ENCODE measurements around the gene PHKB.

- TF ChIP-seq POLR2AphosphoS5 (IDR thresholded peaks at IDR 0.05) = no peak
- TF ChIP-seq EP300 (conservative IDR thresholded peaks at IDR 0.05; ENCODE audit: poor library complexity, severe bottlenecking) = no peak
- TF ChIP-seq CTCF (IDR thresholded peaks at IDR 0.05; ENCODE audit: poor library complexity, severe bottlenecking) = no peak
Observed at GRCh38 chr16:47726031-47726675, 265.0 kb downstream of the PHKB start.
